Epithelial cell of proximal tubule (primary cell): Measurements from ENCODE around the gene ADAMTSL3. TPM values are rescaled to one million over a fixed set of nuclear protein-coding genes. Genes with fewer than 3 reads are reported as not detected.

Source experiments
- DNase-seq: peaks from one replicate; pipeline ENCODE4 v3.0.0-alpha.2; 2011; ENCODE audit warnings: low read depth
- H3K4me3 ChIP-seq: 2 replicates; pipeline ENCODE4 v1.5.1; 2011; ENCODE audit warnings: low read depth, mild to moderate bottlenecking, low read length
- total RNA-seq: library from RNA; depleted of rRNA; stranded (reverse); fragments of >200 nt; gene quantifications from 2 replicates; pipeline ENCODE4 v1.2.3, GENCODE V29; 2015
- TF ChIP-seq, protein P1 (sequence below): conservative IDR thresholded peaks from 2 replicates; pipeline ENCODE4 v1.5.1; 2012; ENCODE audit warnings: low read depth, mild to moderate bottlenecking, low read length

ADAMTSL3 gene
- total RNA-seq, 1 donor from 2014 or later: 0.58 TPM

GRCh38 chr15:83711236-83711635 is 57.3 kb downstream of the ADAMTSL3 start:
- no peak for DNase-seq
- H3K4me3 ChIP-seq: no peak overlapping the region
- TF ChIP-seq, protein P1, sequence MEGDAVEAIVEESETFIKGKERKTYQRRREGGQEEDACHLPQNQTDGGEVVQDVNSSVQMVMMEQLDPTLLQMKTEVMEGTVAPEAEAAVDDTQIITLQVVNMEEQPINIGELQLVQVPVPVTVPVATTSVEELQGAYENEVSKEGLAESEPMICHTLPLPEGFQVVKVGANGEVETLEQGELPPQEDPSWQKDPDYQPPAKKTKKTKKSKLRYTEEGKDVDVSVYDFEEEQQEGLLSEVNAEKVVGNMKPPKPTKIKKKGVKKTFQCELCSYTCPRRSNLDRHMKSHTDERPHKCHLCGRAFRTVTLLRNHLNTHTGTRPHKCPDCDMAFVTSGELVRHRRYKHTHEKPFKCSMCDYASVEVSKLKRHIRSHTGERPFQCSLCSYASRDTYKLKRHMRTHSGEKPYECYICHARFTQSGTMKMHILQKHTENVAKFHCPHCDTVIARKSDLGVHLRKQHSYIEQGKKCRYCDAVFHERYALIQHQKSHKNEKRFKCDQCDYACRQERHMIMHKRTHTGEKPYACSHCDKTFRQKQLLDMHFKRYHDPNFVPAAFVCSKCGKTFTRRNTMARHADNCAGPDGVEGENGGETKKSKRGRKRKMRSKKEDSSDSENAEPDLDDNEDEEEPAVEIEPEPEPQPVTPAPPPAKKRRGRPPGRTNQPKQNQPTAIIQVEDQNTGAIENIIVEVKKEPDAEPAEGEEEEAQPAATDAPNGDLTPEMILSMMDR: no peak

DNA sequence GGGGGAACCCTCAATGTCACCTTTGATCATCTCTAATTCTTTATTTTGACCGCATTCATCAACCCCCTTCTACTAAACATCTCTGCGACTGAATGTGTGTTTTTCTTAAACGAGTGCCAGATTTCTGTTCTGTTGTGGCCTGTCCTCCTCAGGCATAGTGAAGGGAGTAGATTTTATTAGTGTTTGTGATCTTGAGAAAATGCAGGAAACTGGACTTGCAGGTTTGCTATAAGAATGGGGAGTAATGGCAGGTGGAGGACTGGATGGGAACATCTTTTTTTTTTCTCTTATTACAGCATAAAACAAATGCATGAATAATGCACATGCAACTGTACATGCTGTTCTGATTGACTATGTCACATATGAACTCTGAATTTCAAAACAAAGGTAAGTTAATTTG is 59.3 kb downstream of the ADAMTSL3 start:
- H3K4me3 ChIP-seq: no peak overlapping the region
- DNase-seq: no peak
- TF ChIP-seq, protein P1: no peak

DNA sequence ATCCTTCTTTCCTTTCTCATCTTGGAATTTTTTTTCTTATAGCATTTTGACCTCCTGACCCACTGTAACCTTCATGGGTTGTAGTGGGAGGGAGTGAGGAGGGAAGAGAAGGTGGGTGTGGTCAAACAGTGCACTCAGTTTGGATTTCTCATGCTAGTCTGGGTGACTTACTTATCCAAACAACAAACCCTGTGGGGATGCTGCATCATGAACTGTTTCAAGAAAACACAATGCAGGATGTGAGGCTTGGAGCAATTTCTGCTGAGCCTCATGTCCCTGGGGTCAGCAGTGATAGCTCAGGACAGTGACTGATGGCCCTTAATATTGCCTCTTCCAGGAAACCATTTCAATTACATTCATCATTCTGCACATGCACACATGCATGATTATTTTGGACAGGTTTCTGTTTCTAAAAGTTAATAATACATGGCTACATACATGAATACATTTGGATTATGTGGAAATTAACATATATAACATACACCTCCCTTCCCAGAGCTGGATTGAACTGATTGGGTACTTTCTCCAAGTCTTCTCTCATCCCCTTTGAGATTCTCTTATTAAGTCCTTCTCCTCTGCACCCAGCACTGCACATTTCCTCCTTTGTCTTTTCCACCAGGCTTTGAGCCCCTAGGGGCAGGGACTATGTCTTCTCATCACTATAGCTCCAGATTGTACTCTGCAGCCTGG is 61.2 kb downstream of the ADAMTSL3 start:
- no peak overlapping the region for H3K4me3 ChIP-seq
- TF ChIP-seq, protein P1: no peak
- no peak for DNase-seq

GRCh38 chr15:83716605-83717004 is 62.7 kb downstream of the ADAMTSL3 start:
- H3K4me3 ChIP-seq: no peak overlapping the region
- TF ChIP-seq, protein P1: no peak
- DNase-seq: no peak

- H3K4me3 ChIP-seq: no peak overlapping the region
- DNase-seq: no peak
- TF ChIP-seq, protein P1: no peak
These were observed 63.1 kb downstream of the ADAMTSL3 start for GRCh38 chr15:83717010-83717409.

DNA sequence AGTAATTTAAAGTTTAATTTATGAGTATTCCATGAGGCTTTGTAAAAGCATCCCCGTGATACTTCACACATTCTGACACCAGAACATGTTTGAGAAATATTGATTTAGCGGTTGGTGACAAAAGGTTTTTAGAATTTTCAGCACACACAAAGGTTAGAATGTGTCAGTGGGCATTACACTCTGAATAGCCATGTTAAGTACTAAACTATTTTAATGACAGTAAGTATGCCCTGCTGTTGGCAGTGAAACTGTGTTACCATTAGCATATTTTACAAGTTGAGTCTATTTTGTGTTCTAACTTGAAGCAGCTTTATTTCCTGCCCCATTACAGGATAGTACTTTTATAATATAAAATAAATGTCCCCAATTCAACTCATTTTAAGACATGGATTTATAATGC is 66.5 kb downstream of the ADAMTSL3 start:
- H3K4me3 ChIP-seq: no peak overlapping the region
- TF ChIP-seq, protein P1: no peak
- DNase-seq: no peak

GRCh38 chr15:83721031-83721430 is 67.1 kb downstream of the ADAMTSL3 start:
- no peak overlapping the region for H3K4me3 ChIP-seq
- no peak for DNase-seq
- TF ChIP-seq, protein P1: no peak
